ENCODE measurements around the gene PUM1.
"Not testable (repeated sequence)": the region's sequence is repeated elsewhere in the genome, so short reads cannot be mapped to it uniquely, and the experiment has no call there.

PUM1 gene

GRCh38 chr1:31065310-31066217 lies at the start of gene PUM1:
TSS of gene PUM1 (minus strand) at chr1:31065717. CDS start at chr1:31059566, 6,151 bp downstream.
- DNase-seq = peak; percentile 98

GRCh38 chr1:31112266-31112935 lies 46.9 kb upstream of the PUM1 start:
- DNase-seq = no peak

DNA sequence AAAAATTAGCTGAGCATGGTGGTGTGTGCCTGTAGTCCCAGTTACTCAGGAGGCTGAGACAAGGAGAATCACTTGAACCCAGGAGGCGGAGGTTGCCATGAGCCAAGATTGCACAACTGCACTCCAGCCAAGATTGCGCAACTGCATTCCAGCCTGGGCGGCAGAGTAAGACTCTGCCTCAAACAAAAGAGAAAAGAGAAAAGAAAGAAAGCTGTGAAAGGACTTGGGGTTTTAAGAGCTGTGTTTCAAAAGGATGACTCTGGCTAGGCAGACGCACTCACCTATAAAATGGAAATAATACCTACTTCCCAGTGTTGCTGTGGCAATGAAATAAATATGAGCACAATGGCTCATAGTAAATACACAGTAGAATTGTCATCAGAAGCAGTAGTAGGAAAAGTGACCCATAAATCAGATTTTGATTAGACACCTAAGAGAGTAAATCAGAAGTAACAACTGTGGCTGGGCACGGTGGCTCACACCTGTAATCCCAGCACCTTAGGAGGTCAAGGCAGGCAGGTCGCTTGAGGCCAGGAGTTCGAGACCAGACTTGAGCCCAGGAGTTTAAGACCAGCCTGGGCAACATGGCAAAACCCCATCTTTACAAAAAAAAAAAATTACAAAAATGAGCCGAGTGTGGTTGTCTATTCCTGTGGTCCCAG lies 45.9 kb upstream of the PUM1 start:
- peak; percentile 77 for DNase-seq

DNA sequence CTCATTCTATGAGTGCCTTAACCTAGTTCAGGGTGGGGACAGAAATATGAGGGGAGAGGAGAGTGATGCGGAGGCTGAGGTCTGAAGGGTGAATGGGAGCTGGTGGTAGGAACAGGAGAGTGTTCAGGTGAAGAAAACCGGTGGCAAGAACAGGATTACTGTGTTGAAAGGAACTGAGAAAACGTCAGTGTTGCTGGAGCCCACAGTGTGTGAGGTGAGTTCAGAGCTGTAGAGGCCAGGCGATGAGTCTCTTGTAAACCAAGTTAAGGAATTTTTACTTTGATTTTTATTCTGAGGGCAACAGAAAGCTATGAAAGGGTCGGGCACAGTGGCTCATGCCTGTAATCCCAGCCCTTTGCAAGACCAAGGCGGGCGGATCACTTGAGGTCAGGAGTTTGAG lies 45.3 kb upstream of the PUM1 start:
- no peak for DNase-seq

DNA sequence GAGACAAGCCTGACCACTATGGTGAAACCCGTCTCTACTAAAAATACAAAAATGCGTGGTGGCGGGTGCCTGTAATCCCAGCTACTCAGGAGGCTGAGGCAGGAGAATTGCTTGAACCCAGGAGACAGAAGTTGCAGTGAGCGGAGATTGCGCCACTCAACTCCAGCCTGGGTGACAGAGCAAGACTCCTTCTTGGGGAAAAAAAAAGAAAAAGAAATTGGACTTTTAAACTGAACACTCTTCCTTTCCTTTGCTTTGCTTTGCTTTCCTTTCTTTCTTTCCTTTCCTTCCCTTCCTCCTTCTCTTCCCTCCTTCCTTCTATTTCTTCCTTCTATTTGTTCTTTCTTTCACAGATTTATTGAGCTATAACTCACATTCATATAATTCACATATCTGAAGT lies 43.3 kb upstream of the PUM1 start:
- DNase-seq = no peak

GRCh38 chr1:31105646-31106045 lies 40.1 kb upstream of the PUM1 start:
- DNase-seq = no peak

- DNase-seq = no peak
Measured at GRCh38 chr1:31102501-31102950, 37.0 kb upstream of the PUM1 start.

GRCh38 chr1:31101147-31101502 lies 35.6 kb upstream of the PUM1 start:
- DNase-seq = no peak

DNA sequence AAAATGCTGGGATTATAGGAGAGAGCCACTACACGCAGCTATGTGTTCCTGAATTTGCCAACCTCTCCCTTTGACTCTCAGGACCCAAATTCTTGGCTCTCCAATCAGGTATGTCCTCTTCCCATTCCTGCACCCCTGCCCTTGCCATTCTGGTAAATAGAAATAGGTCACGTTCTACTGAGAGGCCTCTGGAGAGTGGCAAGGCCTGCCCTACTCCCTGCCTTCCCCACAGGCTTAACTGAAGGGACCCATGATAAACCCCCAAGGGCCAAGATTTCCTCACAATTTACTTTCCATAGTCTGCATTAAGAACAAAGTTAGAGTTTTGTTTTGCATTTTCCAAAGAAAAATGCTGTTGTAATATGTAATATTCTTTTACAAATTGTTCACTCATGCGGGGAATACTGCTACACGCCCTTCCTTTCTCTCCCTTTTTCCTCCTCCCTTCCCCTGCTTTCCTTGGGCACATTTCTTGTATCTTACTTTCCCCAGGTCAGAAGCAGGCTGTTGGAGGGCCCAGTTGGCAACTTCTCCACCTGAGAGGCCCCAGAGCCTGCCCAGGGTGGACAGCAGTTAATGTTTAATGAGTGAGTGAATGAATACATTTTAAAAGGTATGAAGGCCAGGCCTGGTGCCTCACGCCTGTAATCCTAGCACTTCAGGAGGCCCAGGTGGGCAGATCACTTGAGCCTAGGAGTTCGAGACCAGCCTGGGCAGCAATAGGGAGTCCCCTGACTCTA lies 33.9 kb upstream of the PUM1 start:
- no peak for DNase-seq

DNA sequence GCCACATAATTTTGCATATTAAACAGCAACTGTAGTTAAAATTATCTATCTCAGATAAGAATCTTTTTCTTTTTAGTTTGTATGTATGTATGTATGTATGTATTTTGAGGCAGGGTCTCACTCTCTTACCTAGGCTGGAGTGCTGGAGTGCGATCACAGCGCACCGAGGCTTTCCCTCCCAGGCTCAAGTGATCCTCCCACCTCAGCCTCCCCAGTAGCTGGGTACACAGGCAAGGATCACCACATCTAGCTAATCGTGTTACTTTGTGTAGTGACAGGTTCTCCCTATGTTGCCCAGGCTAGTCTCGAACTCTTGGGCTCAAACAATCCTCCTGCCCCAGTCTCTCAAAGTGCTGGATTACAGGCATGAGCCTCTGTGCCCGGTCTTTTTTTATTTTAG lies 30.5 kb upstream of the PUM1 start:
- DNase-seq = no peak

DNA sequence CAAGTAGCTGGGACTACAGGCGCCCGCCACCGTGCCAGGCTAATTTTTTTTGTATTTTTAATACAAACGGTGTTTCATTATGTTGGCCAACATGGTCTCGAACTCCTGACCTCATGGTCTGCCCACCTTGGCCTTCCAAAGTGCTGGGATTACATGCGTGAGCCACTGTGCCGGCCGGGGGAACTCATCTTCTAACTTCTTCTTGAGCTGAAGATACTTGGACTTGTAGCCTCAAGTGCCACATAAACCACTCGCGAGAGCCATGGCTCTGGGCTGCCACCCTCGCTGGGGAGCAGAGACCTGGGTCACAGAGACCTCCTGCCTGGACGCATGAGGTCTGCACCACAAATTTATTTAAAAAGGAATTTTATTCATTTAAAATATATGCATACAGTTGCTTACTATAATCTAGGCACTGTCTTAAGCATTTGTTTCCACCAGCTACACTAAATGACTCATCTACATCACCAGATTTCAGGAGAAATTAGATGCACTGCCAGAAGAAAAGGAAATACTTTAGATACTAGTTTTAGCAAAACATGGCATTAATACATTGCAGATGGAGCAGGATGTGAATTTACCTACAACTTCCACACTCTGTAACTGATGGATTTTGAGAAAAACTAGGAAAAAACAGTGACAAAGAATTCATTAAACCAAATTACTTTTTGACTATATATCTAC lies 29.9 kb upstream of the PUM1 start:
- no peak for DNase-seq

GRCh38 chr1:31088081-31088480 lies 22.6 kb upstream of the PUM1 start:
- DNase-seq = not testable (repeated sequence)

GRCh38 chr1:31084782-31085569 lies 19.5 kb upstream of the PUM1 start:
- peak; percentile 86 for DNase-seq

DNA sequence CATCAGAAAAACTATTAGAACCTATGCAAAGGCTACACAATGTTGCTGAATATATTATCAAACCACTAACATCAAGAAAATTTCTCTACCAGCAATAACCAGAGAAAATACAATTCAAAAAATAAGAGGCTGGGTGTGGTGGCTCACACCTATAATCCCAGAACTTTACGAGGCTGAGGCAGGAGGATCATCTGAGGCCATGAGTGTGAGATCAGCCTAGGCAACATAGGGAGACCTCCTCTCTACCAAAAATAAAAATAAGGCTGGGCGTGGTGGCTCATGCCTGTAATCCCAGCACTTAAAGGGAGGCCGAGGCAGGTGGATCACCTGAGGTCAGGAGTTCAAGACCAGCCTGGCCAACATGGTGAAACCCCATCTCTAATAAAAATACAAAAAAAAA lies 16.9 kb upstream of the PUM1 start:
- no peak for DNase-seq

- DNase-seq = no peak
Measured at GRCh38 chr1:31073044-31073443, 7.5 kb upstream of the PUM1 start.

- DNase-seq = peak; percentile 72
Measured at GRCh38 chr1:31072304-31072746, 6.8 kb upstream of the PUM1 start.

DNA sequence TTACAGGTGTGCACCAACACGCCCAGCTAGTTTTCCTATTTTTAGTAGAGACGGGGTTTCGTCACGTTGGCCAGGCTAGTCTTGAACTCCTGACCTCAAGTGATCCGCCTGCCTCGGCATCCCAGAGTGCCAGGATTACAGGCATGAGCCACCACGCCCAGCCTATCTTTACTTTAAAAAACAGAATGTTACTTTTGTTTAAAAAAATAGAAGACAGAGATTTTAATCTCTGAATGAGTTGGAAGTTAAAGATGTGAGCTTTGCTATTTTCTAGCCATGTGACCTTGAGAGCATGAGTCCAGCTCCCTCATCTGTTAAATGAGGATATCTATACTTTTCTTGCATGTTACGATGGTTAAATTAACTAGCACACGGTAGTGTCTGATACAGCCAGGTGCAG lies 3.9 kb upstream of the PUM1 start:
- no peak for DNase-seq

DNA sequence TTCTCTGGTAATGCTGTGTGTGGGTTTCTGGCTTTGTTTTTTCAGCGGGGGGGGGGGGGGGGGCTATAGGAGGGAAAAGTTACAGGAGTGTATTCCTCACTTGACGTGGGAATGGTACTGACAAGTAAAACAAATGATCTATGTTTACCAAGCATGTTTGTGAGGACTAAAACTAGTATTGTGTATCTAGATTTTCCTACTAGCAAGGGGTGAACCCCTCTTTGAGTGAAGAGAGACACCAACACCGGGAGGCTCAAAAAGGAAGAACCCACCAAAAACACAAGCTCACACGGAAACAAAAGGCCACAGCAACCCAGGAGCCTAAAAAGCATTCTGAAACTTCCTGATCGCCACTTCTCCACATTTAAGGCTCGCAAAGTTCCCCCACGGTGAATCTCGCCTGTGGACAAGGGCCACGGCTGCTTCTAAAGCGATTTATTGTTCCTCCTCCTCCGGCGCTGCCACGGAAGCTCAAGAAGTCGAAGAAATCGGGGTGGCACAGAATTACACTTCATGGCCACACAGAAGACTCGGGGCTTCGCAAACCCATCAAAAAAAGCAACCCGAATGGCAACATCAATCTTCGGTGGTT lies 703 bp downstream of the PUM1 start:
- DNase-seq = peak; percentile 74

- DNase-seq = peak; percentile 41
Measured at GRCh38 chr1:31064111-31064717, 1.3 kb downstream of the PUM1 start.

DNA sequence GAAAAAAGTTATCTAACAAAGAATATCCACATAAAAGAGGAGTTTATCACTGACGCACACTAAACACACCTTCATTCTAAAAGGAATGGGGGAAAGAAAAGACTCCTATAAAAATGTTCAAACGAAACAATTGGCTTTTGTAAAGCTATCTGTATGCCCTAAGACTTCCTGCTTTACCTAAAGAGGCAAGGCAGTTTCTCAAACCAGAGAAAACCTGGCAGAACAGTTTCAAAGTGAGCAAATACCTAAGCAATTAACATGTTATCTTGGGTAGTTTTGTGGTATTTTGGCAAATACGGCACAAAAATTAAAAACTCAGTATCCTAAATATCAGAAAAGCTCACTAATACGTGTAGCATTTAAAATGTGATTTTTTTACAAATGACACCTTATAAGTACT lies 1.9 kb downstream of the PUM1 start:
- peak; percentile 32 for DNase-seq
